Fibroblast of peridontal ligament (primary cell): Measurements from ENCODE around the gene ELOA2.
"Not testable (repeated sequence)": the region's sequence is repeated elsewhere in the genome, so short reads cannot be mapped to it uniquely, and the experiment has no call there.

Source experiments
- DNase-seq: peaks from one replicate; pipeline ENCODE4 v3.0.0-alpha.2; 2010; ENCODE audit errors: extremely low read depth

ELOA2 gene

DNA sequence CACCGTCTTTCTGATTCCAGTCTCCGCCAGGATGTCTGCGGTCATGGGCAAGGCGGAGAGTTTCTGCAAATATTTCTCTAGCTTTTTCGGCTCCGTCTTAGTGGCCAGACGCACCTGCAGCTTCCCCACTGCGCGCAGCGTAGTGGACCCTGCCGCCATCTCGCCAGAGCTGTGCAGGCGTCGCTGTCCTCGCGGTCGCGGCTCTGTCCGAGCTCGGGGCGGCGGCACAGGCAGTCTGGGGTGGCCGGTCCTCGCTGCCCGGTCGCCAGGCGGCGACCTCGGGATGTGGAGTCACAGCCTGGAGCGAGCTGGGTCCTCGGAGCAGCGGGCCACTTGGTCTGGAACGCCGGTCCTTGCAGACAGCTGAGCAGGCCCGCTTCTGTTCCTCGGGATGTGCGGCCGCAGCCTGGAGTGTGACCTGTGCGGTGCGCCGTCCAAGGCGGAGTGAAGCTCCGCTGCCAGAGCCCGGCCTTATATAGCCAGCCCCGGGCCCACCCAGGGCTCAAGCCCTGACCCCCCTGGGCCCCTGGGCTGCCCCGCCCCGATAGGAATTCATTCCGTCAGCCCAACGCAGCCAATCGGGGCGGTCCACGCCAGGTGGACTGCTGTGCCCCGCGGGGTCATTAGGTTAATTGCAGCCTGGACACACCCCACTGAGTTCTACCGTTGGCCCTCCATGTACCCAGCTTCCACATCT lies 11.5 kb downstream of the ELOA2 start:
- not testable (repeated sequence) for DNase-seq

DNA sequence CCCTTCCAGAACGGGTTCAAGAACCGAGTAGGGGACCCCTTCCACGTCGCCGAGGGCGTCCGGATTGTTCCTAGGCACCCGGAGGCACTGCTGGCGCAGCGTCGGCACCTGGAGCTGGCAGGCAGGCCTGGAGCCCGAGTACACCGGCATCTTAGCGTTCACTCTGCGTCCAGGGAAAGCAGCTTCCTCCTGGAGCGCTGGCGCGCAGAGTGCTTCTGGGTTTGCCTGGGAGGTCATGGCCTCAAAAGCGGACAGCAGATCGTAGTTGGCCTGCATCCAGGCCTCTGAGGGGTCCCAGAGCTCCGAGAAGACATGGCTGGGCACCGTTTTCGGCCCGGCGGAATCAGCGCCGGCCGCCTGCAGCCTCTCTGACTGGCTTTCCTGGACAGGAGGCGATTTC lies 12.6 kb downstream of the ELOA2 start:
- not testable (repeated sequence) for DNase-seq

DNA sequence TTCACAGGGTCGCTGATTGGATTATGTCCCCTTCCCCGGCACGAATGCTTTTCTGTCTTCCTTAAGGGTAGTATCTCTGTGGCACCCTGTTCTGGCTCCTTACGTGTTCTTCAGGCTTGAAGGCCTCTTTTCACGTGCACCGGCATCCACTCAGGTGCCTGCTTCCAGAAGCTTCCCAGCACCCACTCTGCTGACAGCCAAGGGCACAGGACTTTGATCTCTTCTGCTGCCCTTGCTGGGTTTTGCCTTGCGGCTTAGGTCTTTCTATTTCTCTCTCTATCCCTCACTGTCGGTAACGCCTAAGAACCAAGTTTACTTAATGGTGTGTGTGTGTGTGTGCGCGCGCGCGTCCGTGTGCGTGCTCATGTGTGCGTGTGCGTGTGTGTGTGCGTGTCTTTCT lies 14.7 kb downstream of the ELOA2 start:
- not testable (repeated sequence) for DNase-seq

DNA sequence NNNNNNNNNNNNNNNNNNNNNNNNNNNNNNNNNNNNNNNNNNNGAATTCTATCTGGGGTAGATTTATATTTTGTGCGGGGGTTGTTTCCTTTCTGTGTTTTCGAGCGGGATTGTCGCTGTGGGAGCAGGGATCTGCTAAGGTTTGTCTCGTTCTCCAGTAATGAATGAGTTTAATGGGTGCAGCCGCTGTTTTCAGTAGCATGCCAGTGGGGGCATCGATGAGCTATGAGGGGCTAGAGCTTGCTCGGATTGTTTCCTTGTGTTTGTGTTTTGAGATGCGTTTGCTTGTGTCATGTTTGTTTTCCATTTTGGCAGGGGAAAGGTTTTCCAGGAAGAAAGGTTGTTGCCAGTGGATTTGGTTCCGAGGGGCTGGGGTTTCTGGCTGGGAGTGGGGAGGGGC lies 15.6 kb downstream of the ELOA2 start:
- DNase-seq = not testable (repeated sequence)
